HepG2 (cell line): Measurements from ENCODE around the gene ERF. TPM values are rescaled to one million over a fixed set of nuclear protein-coding genes. Genes with fewer than 3 reads are reported as not detected.

Source experiments
- ATAC-seq: fragments of 200-7000 bp; cut with Tn5 transposase; 3 replicates; pipeline ENCODE4 v1.9.1; 2020; ENCODE audit warnings: mild to moderate bottlenecking, moderate library complexity
- BruUV-seq: library from RNA; stranded (reverse); fragments of 400-500 nt; replicated peaks from 2 replicates; lab custom pipeline; 2021; lab: Mats Ljungman, UMichigan
- CTCF ChIA-PET: fragments of 300-600 bp; formaldehyde crosslinking; extraction: SDS; loops from one replicate; lab custom pipeline; 2021; ENCODE audit warnings: low total read pairs, inconsistent platforms, low intra/inter-chr PET ratio; lab: Yijun Ruan, JAX
- POLR2A ChIA-PET: fragments of 350-600 bp; sonication (Branson Sonifier 250); formaldehyde crosslinking; loops from one replicate; lab custom pipeline; 2020; ENCODE audit warnings: antibody characterized with exemption, inconsistent platforms; lab: Yijun Ruan, JAX
- DNase-seq: peaks from one replicate; pipeline ENCODE4 v3.0.0-alpha.2; 2015; ENCODE audit warnings: low spot score
- FAIRE-seq: peaks from 3 replicates; lab custom pipeline; 2011; peaks lifted over from hg19 to GRCh38; lab: Jason Lieb, UNC
- H2AFZ ChIP-seq: one replicate; pipeline ENCODE4 v1.6.1; 2011; ENCODE audit warnings: low read length, inconsistent platforms
- H3K27ac ChIP-seq: fragments of 300-600 bp; 3 replicates; pipeline ENCODE4 v1.8.0; 2011; ENCODE audit warnings: mixed run types, mild to moderate bottlenecking, mixed read lengths, low read length, inconsistent platforms; ENCODE audit not compliant: insufficient read depth; ENCODE audit errors: extremely low read length
- H3K27me3 ChIP-seq, 2 experiments: fragments of 200-600 bp in 1 of 2; 2 replicates in 1 of 2; 3 replicates in 1 of 2; pipeline versions ENCODE4 v1.6.0 to v1.8.0; 2011; ENCODE audit warnings: low read length in 2 of 2, mild to moderate bottlenecking in 2 of 2, moderate library complexity in 2 of 2, inconsistent platforms in 1 of 2; ENCODE audit not compliant: insufficient read depth in 2 of 2, control insufficient read depth in 1 of 2
- H3K36me3 ChIP-seq, 2 experiments: fragments of 200-600 bp in 1 of 2; replicated peaks in 1 of 2; 2 replicates in 1 of 2; 3 replicates in 1 of 2; pipeline versions ENCODE4 v1.5.1 to v1.8.0; 2011; ENCODE audit warnings: low read length in 2 of 2, inconsistent platforms in 1 of 2; ENCODE audit not compliant: insufficient read depth in 2 of 2, control insufficient read depth in 1 of 2
- H3K4me1 ChIP-seq: 2 replicates; pipeline ENCODE4 v1.5.1; 2012; ENCODE audit warnings: low read length, inconsistent platforms; ENCODE audit not compliant: insufficient read depth
- H3K4me2 ChIP-seq: 2 replicates; pipeline ENCODE4 v1.6.0; 2011; ENCODE audit warnings: low read depth, low read length, inconsistent platforms
- H3K4me3 ChIP-seq, 3 experiments: fragments of 200-600 bp in 1 of 3; sonication (generic), shearing (Covaris generic) in 1 of 3; replicated peaks in 1 of 3; 2 replicates each; pipeline ENCODE4 v1.5.1; 2011 to 2016; ENCODE audit warnings: low read length in 3 of 3, inconsistent platforms in 2 of 3, low read depth in 2 of 3, mild to moderate bottlenecking in 2 of 3, control low read depth in 1 of 3, mixed read lengths in 1 of 3; ENCODE audit not compliant: insufficient read depth in 1 of 3
- H3K79me2 ChIP-seq: one replicate; pipeline ENCODE4 v1.6.1; 2011; ENCODE audit warnings: low read length, inconsistent platforms; ENCODE audit not compliant: insufficient read depth
- H3K9ac ChIP-seq: 2 replicates; pipeline ENCODE4 v1.6.0; 2011; ENCODE audit warnings: mild to moderate bottlenecking, low read depth, low read length, inconsistent platforms; ENCODE audit not compliant: insufficient read depth
- H3K9me3 ChIP-seq: 2 replicates; pipeline ENCODE4 v1.5.1; 2012; ENCODE audit warnings: mild to moderate bottlenecking, low read length
- H4K20me1 ChIP-seq: 2 replicates; pipeline ENCODE4 v1.6.0; 2011; ENCODE audit warnings: inconsistent platforms, mild to moderate bottlenecking, low read length, moderate library complexity; ENCODE audit not compliant: insufficient read depth
- CC2D1A ChIP-seq: sonication (generic); formaldehyde crosslinking; IDR thresholded peaks from 2 replicates; pipeline ENCODE4 v1.8.1; 2023; ENCODE audit warnings: mild to moderate bottlenecking, missing genetic modification reagents
- FIP1L1 ChIP-seq: fragments of 200-400 bp; formaldehyde crosslinking; IDR thresholded peaks from 2 replicates; pipeline ENCODE4 v1.6.1; 2018; ENCODE audit warnings: low read depth, mild to moderate bottlenecking, low read length, moderate library complexity, borderline replicate concordance; ENCODE audit not compliant: insufficient read depth
- FOSL2 ChIP-seq: sonication (generic); formaldehyde crosslinking; IDR thresholded peaks from 2 replicates; pipeline ENCODE4 v1.4.0; 2020; ENCODE audit warnings: missing genetic modification reagents
- NCOA1 ChIP-seq: sonication (generic); formaldehyde crosslinking; IDR thresholded peaks from 2 replicates; pipeline ENCODE4 v1.9.0; 2021; ENCODE audit warnings: missing genetic modification reagents
- RFX1 ChIP-seq: fragments of 450-650 bp; IDR thresholded peaks from 2 replicates; pipeline ENCODE4 v1.6.1; 2017
- ZMAT3 ChIP-seq: sonication (generic); formaldehyde crosslinking; conservative IDR thresholded peaks from 2 replicates; pipeline ENCODE4 v1.7.0; 2021; ENCODE audit warnings: missing genetic modification reagents
- ZNF7 ChIP-seq: IDR thresholded peaks from 2 replicates; pipeline ENCODE4 v1.6.1; 2016; ENCODE audit warnings: missing biosample characterization, missing genetic modification reagents
- WGBS: methylation state at CpG from one replicate; pipeline ENCODE4 v1.1.6; 2017; ENCODE audit warnings: low lambda C conversion rate; 5-methylcytosine and 5-hydroxymethylcytosine counted together
- in situ Hi-C: cut with HindIII; loops from 2 replicates; pipeline ENCODE4 v1.10.0; 2017; ENCODE audit warnings: low pct_unique_long_range_greater_than_20kb; ENCODE audit not compliant: extremely low pct_ligation_motif_present
- intact Hi-C: fragments of 100-400 bp; cut with micrococcal nuclease; formaldehyde crosslinking; loops from one replicate; pipeline ENCODE4 v1.10.0; 2022; ENCODE audit not compliant: unreplicated experiment
- polyA plus RNA-seq, 8 experiments: library from polyadenylated mRNA; depleted of rRNA in 3 of 8; stranded (reverse) in 7 of 8; unstranded in 1 of 8; fragments of >200 nt; fragmentation: Illumina TruSeq in 4 of 8; extraction: Trizol in 4 of 8; gene quantifications; 2 replicates each; pipeline versions ENCODE4 v1.2.1 to v1.2.3, GENCODE V29; 2011 to 2016; ENCODE audit warnings: low read depth in 4 of 8, missing spikeins in 1 of 8, mixed read lengths in 1 of 8; ENCODE audit not compliant: insufficient read depth in 1 of 8
- total RNA-seq, 5 experiments: library from RNA; depleted of rRNA; stranded (reverse); fragments of >200 nt; fragmentation: Illumina TruSeq; extraction: Trizol; gene quantifications; 2 replicates each; pipeline ENCODE4 v1.2.3, GENCODE V29; 2016; ENCODE audit warnings: low read depth in 1 of 5
- TF ChIP-seq, protein P1 (sequence below): sonication (generic); formaldehyde crosslinking; IDR thresholded peaks from 2 replicates; pipeline ENCODE4 v1.4.0; 2020; ENCODE audit warnings: low read depth, mild to moderate bottlenecking, missing genetic modification reagents
- TF ChIP-seq, protein P2 (sequence below): sonication (generic); formaldehyde crosslinking; IDR thresholded peaks from 2 replicates; pipeline ENCODE4 v1.5.0; 2020; ENCODE audit warnings: missing genetic modification reagents
- TF ChIP-seq, protein P3 (sequence below): sonication (generic); formaldehyde crosslinking; IDR thresholded peaks from 2 replicates; pipeline ENCODE4 v1.4.0; 2020; ENCODE audit warnings: missing genetic modification reagents
- TF ChIP-seq, protein P4 (sequence below): sonication (generic); formaldehyde crosslinking; IDR thresholded peaks from 2 replicates; pipeline ENCODE4 v1.5.1; 2020; ENCODE audit warnings: mild to moderate bottlenecking, missing genetic modification reagents, borderline replicate concordance
- TF ChIP-seq, protein P5 (sequence below): sonication (generic); formaldehyde crosslinking; conservative IDR thresholded peaks from 2 replicates; pipeline ENCODE4 v1.8.0; 2022; ENCODE audit warnings: mild to moderate bottlenecking, moderate library complexity, missing genetic modification reagents
- TF ChIP-seq, protein P6 (sequence below), 2 experiments: sonication (generic) in 1 of 2; formaldehyde crosslinking in 1 of 2; IDR thresholded peaks; 2 replicates each; pipeline versions ENCODE4 v1.4.0 to v1.6.1; 2018 to 2020; ENCODE audit warnings: missing genetic modification reagents in 2 of 2, borderline replicate concordance in 1 of 2, low read depth in 1 of 2, mild to moderate bottlenecking in 1 of 2, missing biosample characterization in 1 of 2

The ERF gene
- total and polyA plus RNA-seq, 2 of the 13 experiments (the other 11 are each of a cell fraction or from before 2014, with no cell fraction given) = 67.1 to 69.9 TPM

DNA sequence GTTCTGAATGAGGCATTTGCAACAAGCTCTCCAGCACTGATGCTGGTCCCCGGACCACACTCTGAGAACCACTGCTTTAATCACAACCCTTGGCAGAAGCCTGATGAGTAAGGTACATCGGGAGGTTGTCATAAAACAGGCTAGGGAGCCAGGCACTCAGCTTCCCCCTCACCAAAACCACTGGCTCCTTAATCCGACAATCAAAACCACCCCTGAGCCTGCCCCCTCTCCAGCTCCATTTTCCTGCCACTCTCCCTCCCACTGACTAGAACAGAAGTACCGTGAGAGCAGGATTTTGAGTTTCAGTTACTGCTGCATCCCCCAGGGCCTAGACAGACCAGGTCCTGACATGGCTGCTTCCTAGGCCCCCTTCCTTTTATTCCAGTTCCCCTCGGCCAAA, 19.7 kb downstream of the ERF start:
- BruUV-seq = no TSS peak
- H3K27me3 ChIP-seq = no peaks in the 10 kb centered on the region
- FAIRE-seq (no peak), ATAC-seq (no peak), DNase-seq (no peak)
- no peak overlapping the region for H3K4me3 ChIP-seq
- intact Hi-C loops (no loop called here), in situ Hi-C loops (no loop called here)
- no peaks in the 10 kb centered on the region for H3K9me3 ChIP-seq
- peaks cover 21 to 74% of the 10 kb centered on the region in 2 experiments; a peak in 4 of 5 replicates for H3K36me3 ChIP-seq
- ChIA-PET POLR2A (interaction anchor here (1.7 to 4.0 kb wide), 2 partner anchors 8 to 15 kb away, joined by 7 to 21 read pairs; partner anchors contain the start of genes GSK3A and ZNF526), CTCF (no interaction called here)
- no peak overlapping the region for H3K27ac ChIP-seq
- no peaks in the 10 kb centered on the region for H4K20me1 ChIP-seq
- no peak overlapping the region for H2AFZ ChIP-seq
- WGBS = 97% methylated on average over 3 of the region's 5 CpGs
- H3K9ac ChIP-seq = no peak overlapping the region
- peaks cover 22% of the 10 kb centered on the region for H3K4me1 ChIP-seq
- H3K79me2 ChIP-seq = peaks cover 3% of the 10 kb centered on the region
- H3K4me2 ChIP-seq = no peak overlapping the region
- TF ChIP-seq, protein P1, sequence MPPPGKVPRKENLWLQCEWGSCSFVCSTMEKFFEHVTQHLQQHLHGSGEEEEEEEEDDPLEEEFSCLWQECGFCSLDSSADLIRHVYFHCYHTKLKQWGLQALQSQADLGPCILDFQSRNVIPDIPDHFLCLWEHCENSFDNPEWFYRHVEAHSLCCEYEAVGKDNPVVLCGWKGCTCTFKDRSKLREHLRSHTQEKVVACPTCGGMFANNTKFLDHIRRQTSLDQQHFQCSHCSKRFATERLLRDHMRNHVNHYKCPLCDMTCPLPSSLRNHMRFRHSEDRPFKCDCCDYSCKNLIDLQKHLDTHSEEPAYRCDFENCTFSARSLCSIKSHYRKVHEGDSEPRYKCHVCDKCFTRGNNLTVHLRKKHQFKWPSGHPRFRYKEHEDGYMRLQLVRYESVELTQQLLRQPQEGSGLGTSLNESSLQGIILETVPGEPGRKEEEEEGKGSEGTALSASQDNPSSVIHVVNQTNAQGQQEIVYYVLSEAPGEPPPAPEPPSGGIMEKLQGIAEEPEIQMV (CRISPR knock-in tag) = no peak
- TF ChIP-seq, protein P2, sequence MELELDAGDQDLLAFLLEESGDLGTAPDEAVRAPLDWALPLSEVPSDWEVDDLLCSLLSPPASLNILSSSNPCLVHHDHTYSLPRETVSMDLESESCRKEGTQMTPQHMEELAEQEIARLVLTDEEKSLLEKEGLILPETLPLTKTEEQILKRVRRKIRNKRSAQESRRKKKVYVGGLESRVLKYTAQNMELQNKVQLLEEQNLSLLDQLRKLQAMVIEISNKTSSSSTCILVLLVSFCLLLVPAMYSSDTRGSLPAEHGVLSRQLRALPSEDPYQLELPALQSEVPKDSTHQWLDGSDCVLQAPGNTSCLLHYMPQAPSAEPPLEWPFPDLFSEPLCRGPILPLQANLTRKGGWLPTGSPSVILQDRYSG (CRISPR knock-in tag) = no peak
- TF ChIP-seq, protein P3, sequence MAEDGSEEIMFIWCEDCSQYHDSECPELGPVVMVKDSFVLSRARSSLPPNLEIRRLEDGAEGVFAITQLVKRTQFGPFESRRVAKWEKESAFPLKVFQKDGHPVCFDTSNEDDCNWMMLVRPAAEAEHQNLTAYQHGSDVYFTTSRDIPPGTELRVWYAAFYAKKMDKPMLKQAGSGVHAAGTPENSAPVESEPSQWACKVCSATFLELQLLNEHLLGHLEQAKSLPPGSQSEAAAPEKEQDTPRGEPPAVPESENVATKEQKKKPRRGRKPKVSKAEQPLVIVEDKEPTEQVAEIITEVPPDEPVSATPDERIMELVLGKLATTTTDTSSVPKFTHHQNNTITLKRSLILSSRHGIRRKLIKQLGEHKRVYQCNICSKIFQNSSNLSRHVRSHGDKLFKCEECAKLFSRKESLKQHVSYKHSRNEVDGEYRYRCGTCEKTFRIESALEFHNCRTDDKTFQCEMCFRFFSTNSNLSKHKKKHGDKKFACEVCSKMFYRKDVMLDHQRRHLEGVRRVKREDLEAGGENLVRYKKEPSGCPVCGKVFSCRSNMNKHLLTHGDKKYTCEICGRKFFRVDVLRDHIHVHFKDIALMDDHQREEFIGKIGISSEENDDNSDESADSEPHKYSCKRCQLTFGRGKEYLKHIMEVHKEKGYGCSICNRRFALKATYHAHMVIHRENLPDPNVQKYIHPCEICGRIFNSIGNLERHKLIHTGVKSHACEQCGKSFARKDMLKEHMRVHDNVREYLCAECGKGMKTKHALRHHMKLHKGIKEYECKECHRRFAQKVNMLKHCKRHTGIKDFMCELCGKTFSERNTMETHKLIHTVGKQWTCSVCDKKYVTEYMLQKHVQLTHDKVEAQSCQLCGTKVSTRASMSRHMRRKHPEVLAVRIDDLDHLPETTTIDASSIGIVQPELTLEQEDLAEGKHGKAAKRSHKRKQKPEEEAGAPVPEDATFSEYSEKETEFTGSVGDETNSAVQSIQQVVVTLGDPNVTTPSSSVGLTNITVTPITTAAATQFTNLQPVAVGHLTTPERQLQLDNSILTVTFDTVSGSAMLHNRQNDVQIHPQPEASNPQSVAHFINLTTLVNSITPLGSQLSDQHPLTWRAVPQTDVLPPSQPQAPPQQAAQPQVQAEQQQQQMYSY (CRISPR knock-in tag) = no peak
- TF ChIP-seq CC2D1A (CRISPR knock-in tag) = no peak
- TF ChIP-seq, protein P4, sequence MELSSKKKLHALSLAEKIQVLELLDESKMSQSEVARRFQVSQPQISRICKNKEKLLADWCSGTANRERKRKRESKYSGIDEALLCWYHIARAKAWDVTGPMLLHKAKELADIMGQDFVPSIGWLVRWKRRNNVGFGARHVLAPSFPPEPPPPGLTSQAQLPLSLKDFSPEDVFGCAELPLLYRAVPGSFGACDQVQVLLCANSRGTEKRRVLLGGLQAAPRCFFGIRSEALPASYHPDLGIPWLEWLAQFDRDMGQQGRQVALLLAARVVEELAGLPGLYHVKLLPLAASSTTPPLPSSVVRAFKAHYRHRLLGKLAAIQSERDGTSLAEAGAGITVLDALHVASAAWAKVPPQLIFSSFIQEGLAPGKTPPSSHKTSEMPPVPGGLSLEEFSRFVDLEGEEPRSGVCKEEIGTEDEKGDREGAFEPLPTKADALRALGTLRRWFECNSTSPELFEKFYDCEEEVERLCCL (CRISPR knock-in tag) = no peak
- no peak for TF ChIP-seq ZMAT3
- TF ChIP-seq, protein P5, sequence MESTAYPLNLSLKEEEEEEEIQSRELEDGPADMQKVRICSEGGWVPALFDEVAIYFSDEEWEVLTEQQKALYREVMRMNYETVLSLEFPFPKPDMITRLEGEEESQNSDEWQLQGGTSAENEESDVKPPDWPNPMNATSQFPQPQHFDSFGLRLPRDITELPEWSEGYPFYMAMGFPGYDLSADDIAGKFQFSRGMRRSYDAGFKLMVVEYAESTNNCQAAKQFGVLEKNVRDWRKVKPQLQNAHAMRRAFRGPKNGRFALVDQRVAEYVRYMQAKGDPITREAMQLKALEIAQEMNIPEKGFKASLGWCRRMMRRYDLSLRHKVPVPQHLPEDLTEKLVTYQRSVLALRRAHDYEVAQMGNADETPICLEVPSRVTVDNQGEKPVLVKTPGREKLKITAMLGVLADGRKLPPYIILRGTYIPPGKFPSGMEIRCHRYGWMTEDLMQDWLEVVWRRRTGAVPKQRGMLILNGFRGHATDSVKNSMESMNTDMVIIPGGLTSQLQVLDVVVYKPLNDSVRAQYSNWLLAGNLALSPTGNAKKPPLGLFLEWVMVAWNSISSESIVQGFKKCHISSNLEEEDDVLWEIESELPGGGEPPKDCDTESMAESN (CRISPR knock-in tag) = no peak
- TF ChIP-seq NCOA1 (CRISPR knock-in tag) = no peak
- TF ChIP-seq ZNF7 = no peak
- no peak for TF ChIP-seq RFX1
- no peak for TF ChIP-seq FOSL2 (CRISPR knock-in tag)
- TF ChIP-seq FIP1L1 = no peak
- TF ChIP-seq, protein P6, sequence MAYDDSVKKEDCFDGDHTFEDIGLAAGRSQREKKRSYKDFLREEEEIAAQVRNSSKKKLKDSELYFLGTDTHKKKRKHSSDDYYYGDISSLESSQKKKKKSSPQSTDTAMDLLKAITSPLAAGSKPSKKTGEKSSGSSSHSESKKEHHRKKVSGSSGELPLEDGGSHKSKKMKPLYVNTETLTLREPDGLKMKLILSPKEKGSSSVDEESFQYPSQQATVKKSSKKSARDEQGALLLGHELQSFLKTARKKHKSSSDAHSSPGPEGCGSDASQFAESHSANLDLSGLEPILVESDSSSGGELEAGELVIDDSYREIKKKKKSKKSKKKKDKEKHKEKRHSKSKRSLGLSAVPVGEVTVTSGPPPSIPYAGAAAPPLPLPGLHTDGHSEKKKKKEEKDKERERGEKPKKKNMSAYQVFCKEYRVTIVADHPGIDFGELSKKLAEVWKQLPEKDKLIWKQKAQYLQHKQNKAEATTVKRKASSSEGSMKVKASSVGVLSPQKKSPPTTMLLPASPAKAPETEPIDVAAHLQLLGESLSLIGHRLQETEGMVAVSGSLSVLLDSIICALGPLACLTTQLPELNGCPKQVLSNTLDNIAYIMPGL (CRISPR knock-in tag; IDR thresholded peaks at IDR 0.05; ENCODE audit: borderline replicate concordance in 1 of 2, low read depth in 1 of 2) = no peak
